ENCODE results near the gene CYB5R4.

- TF ChIP-seq EZH2 (IDR thresholded peaks at IDR 0.05; ENCODE audit: borderline replicate concordance) (no peak), CTCF (IDR thresholded peaks at IDR 0.05; ENCODE audit: poor library complexity) (no peak), EZH2phosphoT487 (IDR thresholded peaks at IDR 0.05; ENCODE audit: low read depth, severe bottlenecking, unreplicated experiment) (no peak)
These were observed 9.9 kb upstream of the CYB5R4 start for GRCh38 chr6:83849610-83850009.

All from hepatocyte (in vitro differentiated cells).